Thyroid gland (tissue), 4 donors: Measurements from ENCODE around the gene XPO1. TPM values are rescaled to one million over a fixed set of nuclear protein-coding genes. Genes with fewer than 3 reads are reported as not detected.
"Not testable (repeated sequence)": the region's sequence is repeated elsewhere in the genome, so short reads cannot be mapped to it uniquely, and the experiment has no call there.

ENCODE experiments used
- DNase-seq, 2 donors: peaks; one replicate each; pipeline ENCODE4 v3.0.0-alpha.2; 2019
- H3K27ac ChIP-seq, 3 donors: fragments of 200-600 bp; sonication (generic); 1 replicate in 2 of 3; 2 replicates in 1 of 3; pipeline ENCODE4 v1.5.1; 2016 to 2019; ENCODE audit warnings: mild to moderate bottlenecking in 1 of 3, moderate library complexity in 1 of 3
- H3K27me3 ChIP-seq: fragments of 200-600 bp; sonication (generic); one replicate; pipeline ENCODE4 v1.5.1; 2019
- H3K36me3 ChIP-seq, 2 donors: fragments of 200-600 bp; sonication (generic); one replicate each; pipeline ENCODE4 v1.5.1; 2016 to 2019
- H3K4me1 ChIP-seq, 2 donors: fragments of 200-600 bp; sonication (generic); one replicate each; pipeline ENCODE4 v1.5.1; 2017 to 2019
- H3K4me3 ChIP-seq, 3 donors: fragments of 200-600 bp; sonication (generic); replicated peaks in 1 of 3; 1 replicate in 2 of 3; 2 replicates in 1 of 3; pipeline ENCODE4 v1.5.1; 2016; ENCODE audit warnings: mild to moderate bottlenecking in 1 of 3
- H3K9me3 ChIP-seq: fragments of 200-600 bp; sonication (generic); one replicate; pipeline ENCODE4 v1.5.1; 2017
- CTCF ChIP-seq, 6 experiments: fragments of 200-600 bp in 3 of 6; fragments of 450-650 bp in 3 of 6; sonication (generic) in 3 of 6; IDR thresholded peaks; one replicate each; pipeline ENCODE4 v1.5.1; 2016 to 2019; ENCODE audit warnings: antibody characterized with exemption in 6 of 6, mild to moderate bottlenecking in 2 of 6, inconsistent platforms in 1 of 6, moderate library complexity in 1 of 6
- POLR2A ChIP-seq, 2 donors: fragments of 450-650 bp; IDR thresholded peaks; one replicate each; pipeline ENCODE4 v1.6.1; 2017; ENCODE audit warnings: antibody characterized with exemption in 2 of 2, mild to moderate bottlenecking in 2 of 2, moderate library complexity in 1 of 2
- WGBS, 2 donors: methylation state at CpG; one replicate each; pipeline ENCODE4 v1.1.5; 2017; 5-methylcytosine and 5-hydroxymethylcytosine counted together
- intact Hi-C: fragments of 100-400 bp; cut with DNase I; formaldehyde crosslinking; loops from one replicate; pipeline ENCODE4 v1.15.1; 2023
- total RNA-seq, 4 donors: library from RNA; depleted of rRNA; stranded (reverse); fragments of >200 nt; gene quantifications; one replicate each; pipeline ENCODE4 v1.2.3, GENCODE V29; 2016

XPO1 gene
- total RNA-seq, 4 donors from 2014 or later: 104 to 128 (median 118) TPM

GRCh38 chr2:61456070-61456745, 81.9 kb downstream of the XPO1 start:
- no peaks in the 10 kb centered on the region for H3K36me3 ChIP-seq
- H3K27ac ChIP-seq: no peak overlapping the region
- peaks cover 18% of the 10 kb centered on the region in 2 donors for H3K4me1 ChIP-seq
- TF ChIP-seq POLR2A (IDR thresholded peaks at IDR 0.05): no peak
- no peak for TF ChIP-seq CTCF (IDR thresholded peaks at IDR 0.05)
- H3K27me3 ChIP-seq: no peaks in the 10 kb centered on the region
- H3K4me3 ChIP-seq: no peak overlapping the region
- intact Hi-C loops: no loop called here
- no peaks in the 10 kb centered on the region for H3K9me3 ChIP-seq
- 82 to 83% methylated on average over 5 of the region's 5 CpGs for WGBS, 2 donors
- no peak for DNase-seq

- H3K27ac ChIP-seq, H3K4me3 ChIP-seq, H3K9me3 ChIP-seq, H3K36me3 ChIP-seq, intact Hi-C loops, DNase-seq, H3K27me3 ChIP-seq: not testable (repeated sequence)
- WGBS, 2 donors: 99 to 100% methylated on average over 8 of the region's 8 CpGs
- H3K4me1 ChIP-seq: peaks cover 18% of the 10 kb centered on the region in 2 donors
Observed at GRCh38 chr2:61454972-61455371, 83.2 kb downstream of the XPO1 start.

- no peak for DNase-seq
- Histone ChIP-seq H3K27ac (no peak overlapping the region), H3K4me1 (peaks cover 18% of the 10 kb centered on the region in 2 donors), H3K27me3 (no peaks in the 10 kb centered on the region), H3K9me3 (no peaks in the 10 kb centered on the region), H3K4me3 (no peak overlapping the region), H3K36me3 (no peaks in the 10 kb centered on the region)
- 94 to 98% methylated on average over 5 of the region's 5 CpGs for WGBS, 2 donors
- TF ChIP-seq CTCF (IDR thresholded peaks at IDR 0.05) (no peak), POLR2A (IDR thresholded peaks at IDR 0.05) (no peak)
- intact Hi-C loops: no loop called here
Observed at GRCh38 chr2:61454383-61454782, 83.8 kb downstream of the XPO1 start.

- no peak overlapping the region for H3K27ac ChIP-seq
- no peak overlapping the region for H3K4me3 ChIP-seq
- intact Hi-C loops: no loop called here
- H3K9me3 ChIP-seq: no peaks in the 10 kb centered on the region
- no peaks in the 10 kb centered on the region for H3K36me3 ChIP-seq
- WGBS, 2 donors: 72 to 82% methylated on average over 7 of the region's 8 CpGs
- no peaks in the 10 kb centered on the region for H3K27me3 ChIP-seq
- DNase-seq: no peak
- H3K4me1 ChIP-seq: peaks cover 13 to 15% of the 10 kb centered on the region in 2 donors
- no peak for TF ChIP-seq CTCF (IDR thresholded peaks at IDR 0.05)
- TF ChIP-seq POLR2A (IDR thresholded peaks at IDR 0.05): no peak
Observed at GRCh38 chr2:61452392-61452791, 85.8 kb downstream of the XPO1 start.

GRCh38 chr2:61451178-61451577, 87.0 kb downstream of the XPO1 start:
- Histone ChIP-seq H3K9me3 (no peaks in the 10 kb centered on the region), H3K4me1 (peaks cover 1 to 3% of the 10 kb centered on the region in 2 donors), H3K36me3 (no peaks in the 10 kb centered on the region), H3K27ac (no peak overlapping the region), H3K4me3 (no peak overlapping the region), H3K27me3 (no peaks in the 10 kb centered on the region)
- WGBS, 2 donors: 96% methylated on average over 9 of the region's 9 CpGs
- intact Hi-C loops: no loop called here
- no peak for DNase-seq
- TF ChIP-seq CTCF (IDR thresholded peaks at IDR 0.05) (no peak), POLR2A (IDR thresholded peaks at IDR 0.05) (no peak)
